ENCODE results near the gene CALHM1. TPM values are rescaled to one million over a fixed set of nuclear protein-coding genes. Genes with fewer than 3 reads are reported as not detected.

The CALHM1 gene
- total RNA-seq, 2 donors from 2014 or later = not detected

DNA sequence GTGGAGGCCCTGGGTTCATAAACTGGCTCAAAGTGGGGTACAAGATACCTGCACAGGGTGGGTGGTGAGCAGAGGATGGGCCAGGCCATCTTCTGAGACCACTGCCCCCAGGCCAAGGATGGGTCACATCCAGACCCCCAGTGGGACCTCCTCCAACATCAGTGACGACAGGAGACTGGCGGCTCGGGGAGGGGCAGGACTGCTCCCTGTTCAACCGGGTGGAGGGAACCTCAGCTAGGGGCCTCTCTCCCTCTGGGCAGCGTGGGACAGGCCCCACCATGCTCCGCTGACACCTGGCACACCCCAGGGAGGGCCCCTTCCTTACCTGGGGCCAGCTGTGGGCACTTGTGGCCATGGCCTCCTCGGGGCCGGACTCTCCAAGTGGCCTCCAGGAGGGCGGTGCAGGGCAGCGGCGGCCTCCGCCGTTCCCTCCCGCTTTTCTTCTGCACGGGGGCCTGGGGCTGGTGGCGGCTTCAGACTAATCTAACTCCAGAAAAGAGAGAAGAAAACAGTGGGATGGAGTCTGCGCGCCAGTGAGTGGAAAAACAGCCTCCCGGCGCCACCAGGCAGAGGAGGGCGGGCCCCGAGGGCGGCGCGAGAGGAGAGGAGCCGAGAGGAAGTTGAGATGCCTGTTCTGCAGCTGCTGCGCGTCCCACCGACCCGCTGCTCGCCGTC, 6.7 kb downstream of the CALHM1 start, which contains the start of gene CALHM2:
Gene CALHM2 (minus strand): TSS at position 540 of the 675 bp plus-strand sequence. CDS start 2,429 bp downstream, outside the sequence.
- peak; percentile 50 to 70 (median 65) for DNase-seq
- Histone ChIP-seq H3K4me1 (peaks cover 11% of the 10 kb centered on the region), H3K27ac (peak within 1 kb of the TSS; percentile 0 to 71 (median 34)), H3K4me3 (peak within 1 kb of the TSS in 1 of 2 donors; percentile 24), H3K36me3 (replicated peaks in 1 of 2; ENCODE audit: insufficient read depth in 1 of 2, low read depth in 2 of 2) (no peaks in the 10 kb centered on the region), H3K9me3 (no peaks in the 10 kb centered on the region), H3K27me3 (no peaks in the 10 kb centered on the region)
- TF ChIP-seq POLR2A (IDR thresholded peaks at IDR 0.05) = peak in 2 of 3 donors; percentile 11 to 23
- TF ChIP-seq, protein P1, sequence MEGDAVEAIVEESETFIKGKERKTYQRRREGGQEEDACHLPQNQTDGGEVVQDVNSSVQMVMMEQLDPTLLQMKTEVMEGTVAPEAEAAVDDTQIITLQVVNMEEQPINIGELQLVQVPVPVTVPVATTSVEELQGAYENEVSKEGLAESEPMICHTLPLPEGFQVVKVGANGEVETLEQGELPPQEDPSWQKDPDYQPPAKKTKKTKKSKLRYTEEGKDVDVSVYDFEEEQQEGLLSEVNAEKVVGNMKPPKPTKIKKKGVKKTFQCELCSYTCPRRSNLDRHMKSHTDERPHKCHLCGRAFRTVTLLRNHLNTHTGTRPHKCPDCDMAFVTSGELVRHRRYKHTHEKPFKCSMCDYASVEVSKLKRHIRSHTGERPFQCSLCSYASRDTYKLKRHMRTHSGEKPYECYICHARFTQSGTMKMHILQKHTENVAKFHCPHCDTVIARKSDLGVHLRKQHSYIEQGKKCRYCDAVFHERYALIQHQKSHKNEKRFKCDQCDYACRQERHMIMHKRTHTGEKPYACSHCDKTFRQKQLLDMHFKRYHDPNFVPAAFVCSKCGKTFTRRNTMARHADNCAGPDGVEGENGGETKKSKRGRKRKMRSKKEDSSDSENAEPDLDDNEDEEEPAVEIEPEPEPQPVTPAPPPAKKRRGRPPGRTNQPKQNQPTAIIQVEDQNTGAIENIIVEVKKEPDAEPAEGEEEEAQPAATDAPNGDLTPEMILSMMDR (IDR thresholded peaks at IDR 0.05) = peak in 1 of 7 experiments; percentile 5
- peak; percentile 70 for ATAC-seq
- intact Hi-C loops (cut with DNase I) = no loop called here
- WGBS, 2 donors = 0 to 8% methylated on average over 18 to 32 of the region's 32 CpGs

DNA sequence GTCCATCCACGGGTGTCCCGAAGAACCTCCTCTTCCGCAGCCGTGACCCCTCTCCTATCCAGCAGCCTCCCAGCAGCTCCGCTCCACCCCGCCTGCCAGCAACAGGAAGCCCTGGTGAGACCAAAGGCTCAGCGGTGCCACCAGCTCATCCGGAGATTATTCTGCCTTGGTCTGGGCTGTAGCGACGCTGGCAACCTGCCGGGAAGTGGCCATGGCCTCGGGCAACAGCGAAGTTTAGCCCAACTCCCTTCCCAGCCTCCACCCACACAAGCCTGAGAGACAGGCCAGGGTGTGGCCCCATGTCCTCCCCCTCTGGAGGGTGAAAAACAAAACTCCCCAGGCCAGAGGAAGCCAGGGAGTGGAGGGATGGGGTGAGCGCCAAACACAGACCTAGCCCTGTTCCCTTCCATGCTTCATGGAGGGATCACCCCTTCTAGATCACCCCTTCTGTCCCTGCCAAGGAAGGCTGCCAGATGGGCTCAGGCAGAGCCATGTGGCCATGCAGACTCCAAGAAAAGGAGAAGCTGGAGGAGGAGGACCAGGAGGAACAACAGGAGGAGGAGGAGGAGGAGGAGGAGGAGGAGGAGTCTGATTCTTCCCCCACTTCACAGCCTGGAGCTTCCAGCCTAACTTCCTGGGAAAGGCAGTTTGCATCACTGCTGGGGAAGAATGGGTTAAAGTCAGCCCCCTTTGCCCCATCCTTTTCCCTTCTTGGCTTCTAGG, 7.4 kb downstream of the CALHM1 start:
- Histone ChIP-seq H3K4me1 (peaks cover 11% of the 10 kb centered on the region), H3K27ac (peak overlapping the region; percentile 2 to 71 (median 38)), H3K27me3 (no peaks in the 10 kb centered on the region), H3K36me3 (replicated peaks in 1 of 2; ENCODE audit: insufficient read depth in 1 of 2, low read depth in 2 of 2) (no peaks in the 10 kb centered on the region), H3K9me3 (no peaks in the 10 kb centered on the region), H3K4me3 (no peak overlapping the region)
- intact Hi-C loops (cut with DNase I) = no loop called here
- peak; percentile 22 to 58 (median 48) for DNase-seq
- peak; percentile 18 for ATAC-seq
- TF ChIP-seq, protein P1 (IDR thresholded peaks at IDR 0.05) = no peak
- no peak for TF ChIP-seq POLR2A (IDR thresholded peaks at IDR 0.05)
- 40 to 54% methylated on average over 13 of the region's 14 CpGs for WGBS, 2 donors

DNA sequence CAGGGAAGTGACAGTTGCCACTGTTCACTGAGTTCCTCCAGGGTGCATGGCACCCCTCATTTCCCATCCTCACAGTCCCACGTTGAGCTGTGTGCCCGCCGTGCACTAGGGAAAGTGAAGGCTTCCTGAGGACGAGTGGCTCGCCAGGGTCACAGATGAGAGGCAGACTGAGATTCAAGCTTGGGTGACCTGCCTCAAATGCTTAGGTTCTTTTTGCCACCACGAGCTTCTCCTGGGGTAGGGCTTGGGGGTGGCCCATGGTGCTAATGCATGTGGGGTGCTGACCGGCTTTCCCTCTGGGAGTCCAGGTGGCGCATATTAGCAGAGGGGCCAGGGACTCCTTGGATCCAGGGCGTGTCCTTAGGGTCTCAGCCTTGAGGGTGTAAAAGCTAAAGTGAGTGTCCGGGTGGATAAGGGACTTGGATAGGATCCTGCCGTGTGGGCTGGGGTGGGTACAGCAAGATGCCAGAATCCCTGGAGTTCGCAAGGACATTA, 8.5 kb downstream of the CALHM1 start:
- ATAC-seq = no peak
- H3K9me3 ChIP-seq = no peaks in the 10 kb centered on the region
- peaks cover 0 to 4% of the 10 kb centered on the region in 2 donors for H3K36me3 ChIP-seq (replicated peaks in 1 of 2; ENCODE audit: insufficient read depth in 1 of 2, low read depth in 2 of 2)
- TF ChIP-seq, protein P1 (IDR thresholded peaks at IDR 0.05) = no peak
- no peak for TF ChIP-seq POLR2A (IDR thresholded peaks at IDR 0.05)
- no peaks in the 10 kb centered on the region for H3K27me3 ChIP-seq
- intact Hi-C loops (cut with DNase I) = no loop called here
- DNase-seq = no peak
- H3K4me1 ChIP-seq = peaks cover 11% of the 10 kb centered on the region
- H3K4me3 ChIP-seq = no peak overlapping the region
- H3K27ac ChIP-seq = peak overlapping the region in 1 of 4 donors; percentile 71
- WGBS, 2 donors = 81 to 82% methylated on average over 11 to 12 of the region's 12 CpGs

DNA sequence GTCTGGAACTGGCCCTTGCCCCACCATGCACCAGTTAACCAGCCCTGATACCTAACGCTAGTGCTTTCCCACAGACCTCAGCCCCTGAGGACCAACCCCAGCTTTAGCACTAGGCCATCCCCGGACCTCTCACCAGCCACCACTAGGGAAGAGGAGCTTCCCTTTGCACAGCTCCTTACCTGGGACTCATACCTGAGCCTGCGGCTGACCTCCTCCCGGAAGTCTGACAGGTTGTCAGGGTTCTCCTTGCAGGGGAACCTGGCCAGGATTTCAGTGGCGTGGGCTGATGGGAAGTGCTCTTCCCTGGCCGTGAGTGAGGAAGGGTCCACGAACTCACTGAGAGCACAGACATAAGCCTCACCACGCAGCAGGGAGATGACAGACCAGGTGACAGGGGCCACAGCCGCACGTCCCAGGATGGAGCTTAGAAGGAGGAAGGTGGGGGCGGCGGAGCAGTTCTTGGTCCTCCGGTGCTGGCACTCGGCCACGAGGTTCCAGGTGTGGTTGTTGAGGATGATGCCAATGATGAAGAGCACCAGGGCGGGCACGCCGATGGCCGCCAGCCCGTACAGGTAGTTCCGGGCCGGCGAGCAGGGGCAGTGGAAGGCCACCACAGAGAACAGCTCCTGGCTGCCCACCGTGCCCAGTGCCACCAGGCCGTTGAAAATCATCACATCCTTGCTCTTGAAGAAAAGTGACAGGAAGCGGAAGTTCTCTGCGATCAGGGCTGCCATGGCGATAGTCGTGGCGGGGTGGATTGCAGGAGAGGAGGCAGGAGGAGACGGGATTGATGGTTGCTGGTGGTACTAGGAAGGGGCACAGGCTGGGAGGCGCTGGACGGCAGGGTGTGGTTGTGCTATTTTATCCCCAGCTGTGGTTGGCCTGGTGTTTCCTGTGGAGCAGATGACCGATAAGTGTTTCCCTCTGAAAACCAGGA, 9.2 kb downstream of the CALHM1 start:
- Histone ChIP-seq H3K4me1 (peaks cover 11% of the 10 kb centered on the region), H3K9me3 (no peaks in the 10 kb centered on the region), H3K27ac (peak overlapping the region in 2 of 4 donors; percentile 7 to 71), H3K4me3 (no peak overlapping the region), H3K36me3 (replicated peaks in 1 of 2; ENCODE audit: insufficient read depth in 1 of 2, low read depth in 2 of 2) (peaks cover 0 to 8% of the 10 kb centered on the region in 2 donors), H3K27me3 (no peaks in the 10 kb centered on the region)
- WGBS, 2 donors = 76 to 86% methylated on average over 29 to 30 of the region's 34 CpGs
- intact Hi-C loops (cut with DNase I) = no loop called here
- ATAC-seq (no peak), DNase-seq (peak in 1 of 4 donors; percentile 21)
- no peak for TF ChIP-seq POLR2A (IDR thresholded peaks at IDR 0.05)
- TF ChIP-seq, protein P1 (IDR thresholded peaks at IDR 0.05) = no peak

All from body of pancreas (tissue), 4 donors.